ENCODE results near the gene ARHGAP26.

Gene ARHGAP26

GRCh38 chr5:142846406-142846805 is 76.2 kb downstream of the ARHGAP26 start:
- no peaks in the 10 kb centered on the region for H3K36me3 ChIP-seq (ENCODE audit: control insufficient read depth in 1 of 2, insufficient read depth in 2 of 2, low read length in 2 of 2)
- H3K4me3 ChIP-seq (ENCODE audit: low read depth in 1 of 2, low read length in 2 of 2), result no peak overlapping the region
- H3K9me3 ChIP-seq (ENCODE audit: control insufficient read depth in 1 of 2, low read length in 2 of 2), result no peaks in the 10 kb centered on the region
- no peak overlapping the region for H3K27ac ChIP-seq (ENCODE audit: low read depth, low read length)
- no peak overlapping the region for H3K9ac ChIP-seq (ENCODE audit: low read depth in 1 of 2, low read length in 2 of 2)
- H3K4me1 ChIP-seq (ENCODE audit: control insufficient read depth in 1 of 2, insufficient read depth in 2 of 2, low read length in 2 of 2), result peaks cover 18 to 29% of the 10 kb centered on the region in 2 donors
- no peaks in the 10 kb centered on the region for H3K27me3 ChIP-seq (ENCODE audit: control insufficient read depth in 1 of 2, insufficient read depth in 2 of 2, low read length in 2 of 2)

DNA sequence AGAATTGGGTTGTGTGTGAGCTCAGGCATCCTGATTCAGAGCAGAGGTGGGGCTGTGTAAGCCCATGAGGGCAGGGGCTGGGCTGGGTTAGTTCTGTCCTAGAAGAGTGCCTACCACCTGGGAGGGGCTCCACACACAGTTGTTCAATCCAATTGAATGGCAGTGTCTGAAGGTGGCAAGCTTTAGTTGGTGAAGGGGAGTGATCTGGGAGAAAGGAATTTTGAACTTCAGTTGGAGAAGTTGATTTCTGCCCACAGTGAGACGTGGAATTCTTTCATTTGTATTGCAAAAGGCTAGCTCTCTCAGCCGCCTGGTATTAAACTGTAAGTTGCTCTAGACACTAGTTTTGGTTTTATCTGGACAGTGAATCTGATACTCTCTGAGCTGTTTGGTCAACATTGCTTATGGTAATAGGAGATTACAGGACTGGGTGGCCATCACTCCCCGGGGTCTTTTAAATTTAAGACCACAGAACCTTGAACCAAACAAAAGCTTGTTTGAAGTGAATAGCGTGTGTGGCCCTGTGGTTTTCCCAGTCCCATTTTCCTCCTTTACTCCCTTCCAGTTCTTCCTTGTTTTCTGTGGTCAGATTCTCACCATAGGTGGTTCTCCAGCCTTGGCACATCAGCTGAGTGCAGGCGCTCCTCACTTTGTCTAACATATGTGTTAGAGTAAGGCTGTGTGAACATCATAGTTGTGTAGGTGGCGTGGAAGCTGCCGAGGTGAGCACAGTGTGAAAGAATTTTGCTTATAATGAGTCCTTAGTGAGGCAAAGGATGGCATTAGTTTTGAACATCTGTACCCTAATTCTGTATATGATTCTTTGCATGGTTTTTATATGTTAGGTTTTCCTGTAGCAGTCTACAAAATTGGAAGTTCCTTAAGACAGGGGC is 78.0 kb downstream of the ARHGAP26 start:
- H3K4me3 ChIP-seq (ENCODE audit: low read depth in 1 of 2, low read length in 2 of 2), result no peak overlapping the region
- H3K4me1 ChIP-seq (ENCODE audit: control insufficient read depth in 1 of 2, insufficient read depth in 2 of 2, low read length in 2 of 2), result peaks cover 29 to 38% of the 10 kb centered on the region in 2 donors

GRCh38 chr5:142849466-142849865 is 79.3 kb downstream of the ARHGAP26 start:
- Histone ChIP-seq H3K27ac (ENCODE audit: low read depth, low read length) (no peak overlapping the region), H3K27me3 (ENCODE audit: control insufficient read depth in 1 of 2, insufficient read depth in 2 of 2, low read length in 2 of 2) (no peaks in the 10 kb centered on the region), H3K36me3 (ENCODE audit: control insufficient read depth in 1 of 2, insufficient read depth in 2 of 2, low read length in 2 of 2) (no peaks in the 10 kb centered on the region), H3K9me3 (ENCODE audit: control insufficient read depth in 1 of 2, low read length in 2 of 2) (no peaks in the 10 kb centered on the region), H3K4me3 (ENCODE audit: low read depth in 1 of 2, low read length in 2 of 2) (no peak overlapping the region), H3K9ac (ENCODE audit: low read depth in 1 of 2, low read length in 2 of 2) (no peak overlapping the region), H3K4me1 (ENCODE audit: control insufficient read depth in 1 of 2, insufficient read depth in 2 of 2, low read length in 2 of 2) (peaks cover 32 to 47% of the 10 kb centered on the region in 2 donors)

More for the DNA sequence above, 78.0 kb downstream of the ARHGAP26 start:
- no peak overlapping the region for H3K9ac ChIP-seq (ENCODE audit: low read depth in 1 of 2, low read length in 2 of 2)
- H3K27ac ChIP-seq (ENCODE audit: low read depth, low read length), result no peak overlapping the region
- no peaks in the 10 kb centered on the region for H3K36me3 ChIP-seq (ENCODE audit: control insufficient read depth in 1 of 2, insufficient read depth in 2 of 2, low read length in 2 of 2)
- no peaks in the 10 kb centered on the region for H3K9me3 ChIP-seq (ENCODE audit: control insufficient read depth in 1 of 2, low read length in 2 of 2)
- no peaks in the 10 kb centered on the region for H3K27me3 ChIP-seq (ENCODE audit: control insufficient read depth in 1 of 2, insufficient read depth in 2 of 2, low read length in 2 of 2)

GRCh38 chr5:142849880-142850279 is 79.7 kb downstream of the ARHGAP26 start:
- H3K9me3 ChIP-seq (ENCODE audit: control insufficient read depth in 1 of 2, low read length in 2 of 2), result no peaks in the 10 kb centered on the region
- no peaks in the 10 kb centered on the region for H3K27me3 ChIP-seq (ENCODE audit: control insufficient read depth in 1 of 2, insufficient read depth in 2 of 2, low read length in 2 of 2)
- peaks cover 29 to 49% of the 10 kb centered on the region in 2 donors for H3K4me1 ChIP-seq (ENCODE audit: control insufficient read depth in 1 of 2, insufficient read depth in 2 of 2, low read length in 2 of 2)
- no peak overlapping the region for H3K9ac ChIP-seq (ENCODE audit: low read depth in 1 of 2, low read length in 2 of 2)
- no peak overlapping the region for H3K4me3 ChIP-seq (ENCODE audit: low read depth in 1 of 2, low read length in 2 of 2)
- H3K27ac ChIP-seq (ENCODE audit: low read depth, low read length), result no peak overlapping the region
- no peaks in the 10 kb centered on the region for H3K36me3 ChIP-seq (ENCODE audit: control insufficient read depth in 1 of 2, insufficient read depth in 2 of 2, low read length in 2 of 2)

DNA sequence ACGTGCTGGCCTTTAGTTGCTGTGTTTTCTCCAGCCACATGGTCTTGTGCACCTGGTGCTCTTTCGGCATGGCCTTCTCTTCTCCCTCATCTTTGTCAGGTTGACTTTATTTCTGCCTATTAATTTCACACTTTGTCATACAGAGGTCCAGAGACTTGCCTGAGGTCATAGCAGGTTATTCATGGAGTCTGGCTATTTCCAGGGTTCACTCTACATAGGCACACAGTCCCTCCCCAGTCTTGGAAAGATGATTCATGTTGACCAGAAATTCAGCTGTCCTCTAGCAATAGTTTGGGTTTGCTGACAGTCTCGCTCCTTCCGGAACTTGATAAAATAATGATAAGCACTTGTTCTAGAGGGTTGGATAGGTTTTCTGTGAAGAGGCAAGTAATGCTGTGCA is 81.6 kb downstream of the ARHGAP26 start:
- Histone ChIP-seq H3K9me3 (ENCODE audit: control insufficient read depth in 1 of 2, low read length in 2 of 2) (no peaks in the 10 kb centered on the region), H3K36me3 (ENCODE audit: control insufficient read depth in 1 of 2, insufficient read depth in 2 of 2, low read length in 2 of 2) (no peaks in the 10 kb centered on the region), H3K9ac (ENCODE audit: low read depth in 1 of 2, low read length in 2 of 2) (no peak overlapping the region), H3K27ac (ENCODE audit: low read depth, low read length) (no peak overlapping the region), H3K4me1 (ENCODE audit: control insufficient read depth in 1 of 2, insufficient read depth in 2 of 2, low read length in 2 of 2) (peaks cover 14 to 32% of the 10 kb centered on the region in 2 donors), H3K4me3 (ENCODE audit: low read depth in 1 of 2, low read length in 2 of 2) (no peak overlapping the region), H3K27me3 (ENCODE audit: control insufficient read depth in 1 of 2, insufficient read depth in 2 of 2, low read length in 2 of 2) (no peaks in the 10 kb centered on the region)

GRCh38 chr5:142852416-142853198 is 82.4 kb downstream of the ARHGAP26 start:
- no peaks in the 10 kb centered on the region for H3K9me3 ChIP-seq (ENCODE audit: control insufficient read depth in 1 of 2, low read length in 2 of 2)
- peaks cover 21 to 39% of the 10 kb centered on the region in 2 donors for H3K4me1 ChIP-seq (ENCODE audit: control insufficient read depth in 1 of 2, insufficient read depth in 2 of 2, low read length in 2 of 2)
- no peaks in the 10 kb centered on the region for H3K36me3 ChIP-seq (ENCODE audit: control insufficient read depth in 1 of 2, insufficient read depth in 2 of 2, low read length in 2 of 2)
- H3K4me3 ChIP-seq (ENCODE audit: low read depth in 1 of 2, low read length in 2 of 2), result no peak overlapping the region
- H3K27me3 ChIP-seq (ENCODE audit: control insufficient read depth in 1 of 2, insufficient read depth in 2 of 2, low read length in 2 of 2), result no peaks in the 10 kb centered on the region
- H3K27ac ChIP-seq (ENCODE audit: low read depth, low read length), result no peak overlapping the region
- H3K9ac ChIP-seq (ENCODE audit: low read depth in 1 of 2, low read length in 2 of 2), result no peak overlapping the region

GRCh38 chr5:142853682-142854081 is 83.5 kb downstream of the ARHGAP26 start:
- Histone ChIP-seq H3K27ac (ENCODE audit: low read depth, low read length) (no peak overlapping the region), H3K4me3 (ENCODE audit: low read depth in 1 of 2, low read length in 2 of 2) (no peak overlapping the region), H3K36me3 (ENCODE audit: control insufficient read depth in 1 of 2, insufficient read depth in 2 of 2, low read length in 2 of 2) (no peaks in the 10 kb centered on the region), H3K9me3 (ENCODE audit: control insufficient read depth in 1 of 2, low read length in 2 of 2) (no peaks in the 10 kb centered on the region), H3K27me3 (ENCODE audit: control insufficient read depth in 1 of 2, insufficient read depth in 2 of 2, low read length in 2 of 2) (no peaks in the 10 kb centered on the region), H3K4me1 (ENCODE audit: control insufficient read depth in 1 of 2, insufficient read depth in 2 of 2, low read length in 2 of 2) (peaks cover 25 to 48% of the 10 kb centered on the region in 2 donors), H3K9ac (ENCODE audit: low read depth in 1 of 2, low read length in 2 of 2) (no peak overlapping the region)

DNA sequence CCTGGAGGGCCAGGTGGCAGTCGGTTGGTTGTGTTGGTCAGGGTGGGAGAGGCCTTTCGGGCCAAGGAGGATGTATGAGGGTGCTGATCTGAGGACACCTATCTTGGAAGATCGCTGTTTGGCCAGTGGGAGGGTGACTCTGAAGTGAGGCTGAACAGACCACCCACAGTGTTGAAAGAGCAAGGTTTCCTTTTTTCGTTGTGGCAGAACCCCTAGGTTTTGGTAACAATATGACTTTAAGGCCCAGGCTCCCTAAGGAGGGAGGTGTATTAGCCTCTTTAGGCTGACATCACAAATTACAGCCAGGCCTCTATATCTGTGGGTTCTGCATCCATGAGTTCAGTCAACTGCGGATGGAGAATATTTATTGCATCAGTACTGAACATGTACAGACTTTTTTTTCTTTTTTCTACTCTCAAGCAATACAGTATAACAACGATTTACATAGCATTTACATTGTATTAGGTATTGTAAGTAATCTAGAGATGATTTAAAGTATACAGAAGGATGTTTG is 86.1 kb downstream of the ARHGAP26 start:
- Histone ChIP-seq H3K4me3 (ENCODE audit: low read depth in 1 of 2, low read length in 2 of 2) (no peak overlapping the region), H3K9ac (ENCODE audit: low read depth in 1 of 2, low read length in 2 of 2) (no peak overlapping the region), H3K36me3 (ENCODE audit: control insufficient read depth in 1 of 2, insufficient read depth in 2 of 2, low read length in 2 of 2) (no peaks in the 10 kb centered on the region), H3K27me3 (ENCODE audit: control insufficient read depth in 1 of 2, insufficient read depth in 2 of 2, low read length in 2 of 2) (no peaks in the 10 kb centered on the region), H3K4me1 (ENCODE audit: control insufficient read depth in 1 of 2, insufficient read depth in 2 of 2, low read length in 2 of 2) (peaks cover 32 to 62% of the 10 kb centered on the region in 2 donors), H3K27ac (ENCODE audit: low read depth, low read length) (no peak overlapping the region), H3K9me3 (ENCODE audit: control insufficient read depth in 1 of 2, low read length in 2 of 2) (no peaks in the 10 kb centered on the region)

DNA sequence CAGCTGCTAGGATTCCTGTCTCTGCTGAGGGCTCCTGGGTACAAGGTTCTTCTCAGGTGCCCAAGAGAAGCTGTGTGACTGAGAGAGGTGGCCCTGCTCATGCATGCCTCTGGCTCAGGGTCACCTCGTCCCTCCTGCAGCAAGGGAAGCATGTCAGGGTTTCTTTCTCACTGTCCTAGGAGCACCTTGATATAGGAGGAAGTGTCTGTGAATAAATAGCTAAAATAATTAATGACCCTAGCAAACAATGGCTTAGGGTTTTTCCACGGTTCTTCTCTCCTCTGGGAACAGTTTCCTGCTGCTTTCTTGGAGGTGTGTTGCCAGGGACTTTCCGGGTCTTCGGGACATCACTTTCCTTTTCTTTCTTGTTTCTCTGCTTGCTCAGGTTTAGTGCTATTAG is 87.2 kb downstream of the ARHGAP26 start:
- H3K36me3 ChIP-seq (ENCODE audit: control insufficient read depth in 1 of 2, insufficient read depth in 2 of 2, low read length in 2 of 2), result no peaks in the 10 kb centered on the region
- no peaks in the 10 kb centered on the region for H3K9me3 ChIP-seq (ENCODE audit: control insufficient read depth in 1 of 2, low read length in 2 of 2)
- no peak overlapping the region for H3K9ac ChIP-seq (ENCODE audit: low read depth in 1 of 2, low read length in 2 of 2)
- H3K27ac ChIP-seq (ENCODE audit: low read depth, low read length), result no peak overlapping the region
- no peak overlapping the region for H3K4me3 ChIP-seq (ENCODE audit: low read depth in 1 of 2, low read length in 2 of 2)
- peaks cover 28 to 66% of the 10 kb centered on the region in 2 donors for H3K4me1 ChIP-seq (ENCODE audit: control insufficient read depth in 1 of 2, insufficient read depth in 2 of 2, low read length in 2 of 2)
- H3K27me3 ChIP-seq (ENCODE audit: control insufficient read depth in 1 of 2, insufficient read depth in 2 of 2, low read length in 2 of 2), result no peaks in the 10 kb centered on the region

GRCh38 chr5:142859037-142859436 is 88.9 kb downstream of the ARHGAP26 start:
- Histone ChIP-seq H3K4me1 (ENCODE audit: control insufficient read depth in 1 of 2, insufficient read depth in 2 of 2, low read length in 2 of 2) (peaks cover 23 to 53% of the 10 kb centered on the region in 2 donors), H3K36me3 (ENCODE audit: control insufficient read depth in 1 of 2, insufficient read depth in 2 of 2, low read length in 2 of 2) (no peaks in the 10 kb centered on the region), H3K4me3 (ENCODE audit: low read depth in 1 of 2, low read length in 2 of 2) (no peak overlapping the region), H3K9me3 (ENCODE audit: control insufficient read depth in 1 of 2, low read length in 2 of 2) (no peaks in the 10 kb centered on the region), H3K27me3 (ENCODE audit: control insufficient read depth in 1 of 2, insufficient read depth in 2 of 2, low read length in 2 of 2) (no peaks in the 10 kb centered on the region), H3K27ac (ENCODE audit: low read depth, low read length) (no peak overlapping the region), H3K9ac (ENCODE audit: low read depth in 1 of 2, low read length in 2 of 2) (no peak overlapping the region)

All from duodenal mucosa (tissue), 2 donors.